GM10847 (cell line): ENCODE data around the gene FAM110A.

Experiments
- POLR2A ChIP-seq: IDR thresholded peaks from 2 replicates; pipeline ENCODE4 v1.6.1; 2011; ENCODE audit not compliant: insufficient read length; ENCODE audit errors: extremely low read depth

The FAM110A gene

GRCh38 chr20:856361-856775 lies 22.9 kb downstream of the FAM110A start:
- no peak for TF ChIP-seq POLR2A

GRCh38 chr20:858011-858410 lies 24.5 kb downstream of the FAM110A start:
- no peak for TF ChIP-seq POLR2A

- TF ChIP-seq POLR2A = no peak
Observed at GRCh38 chr20:859751-860231, 26.3 kb downstream of the FAM110A start.

- TF ChIP-seq POLR2A = no peak
Observed at GRCh38 chr20:860891-861290, 27.4 kb downstream of the FAM110A start.

- no peak for TF ChIP-seq POLR2A
Observed at GRCh38 chr20:865440-865839, 31.9 kb downstream of the FAM110A start.

GRCh38 chr20:868279-868678 lies 34.8 kb downstream of the FAM110A start:
- no peak for TF ChIP-seq POLR2A

GRCh38 chr20:869606-870005 lies 36.1 kb downstream of the FAM110A start:
- TF ChIP-seq POLR2A = no peak

DNA sequence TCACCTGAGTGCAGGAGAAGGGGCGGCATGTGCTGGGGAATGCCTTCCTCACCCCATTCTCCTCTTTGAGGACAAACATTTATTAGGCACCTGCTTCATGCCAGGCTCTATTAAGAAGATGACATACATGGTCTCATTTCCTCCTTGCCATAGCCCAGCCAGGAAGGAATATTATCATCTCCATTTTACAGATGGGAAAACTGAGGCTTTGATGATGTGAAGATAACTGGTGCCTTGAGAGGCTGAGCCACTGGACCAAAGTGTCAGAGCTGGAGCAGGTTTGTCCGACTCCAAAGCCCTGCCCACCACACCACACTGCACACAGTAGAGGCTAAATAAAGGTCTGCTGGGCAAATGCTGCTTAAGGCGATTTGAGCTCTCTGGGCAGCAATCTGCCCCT lies 37.2 kb downstream of the FAM110A start:
- no peak for TF ChIP-seq POLR2A

- TF ChIP-seq POLR2A = no peak
Observed at GRCh38 chr20:871436-871835, 37.9 kb downstream of the FAM110A start.

GRCh38 chr20:871948-872347 lies 38.4 kb downstream of the FAM110A start:
- no peak for TF ChIP-seq POLR2A

DNA sequence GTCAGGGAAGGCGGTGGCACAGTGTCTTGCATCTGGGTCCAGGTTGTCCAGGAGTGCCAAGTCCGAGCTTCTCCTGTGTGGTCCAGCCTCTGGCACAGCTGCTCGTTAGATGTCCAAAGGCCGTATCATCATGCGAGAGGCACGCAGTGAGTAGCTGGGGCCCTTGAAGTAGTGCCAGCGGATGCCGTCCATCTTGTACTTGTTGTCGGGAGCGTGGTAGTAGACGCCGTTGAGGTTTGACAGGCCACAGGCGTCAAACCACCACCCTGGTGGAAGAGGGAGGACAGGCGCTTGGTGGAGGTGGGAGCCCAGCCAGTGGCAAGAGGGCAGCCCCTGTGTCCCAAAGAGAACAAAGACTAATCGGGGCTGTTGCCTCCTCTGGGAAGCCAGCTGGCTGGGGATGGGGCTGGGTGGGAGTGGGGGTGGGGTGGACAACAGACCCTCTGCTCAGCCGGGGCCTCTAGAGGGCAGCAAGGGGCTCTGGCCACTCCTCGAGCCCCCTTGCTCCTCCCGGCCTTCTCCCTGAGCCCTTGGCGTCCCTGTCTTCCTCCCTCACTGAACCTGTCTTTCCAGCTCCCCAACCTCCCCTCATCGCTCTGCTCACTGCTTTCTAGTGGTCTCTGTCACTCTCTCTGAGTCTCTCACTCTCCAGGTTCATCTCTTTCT lies 39.5 kb downstream of the FAM110A start:
- no peak for TF ChIP-seq POLR2A

GRCh38 chr20:873875-874607 lies 40.5 kb downstream of the FAM110A start:
- TF ChIP-seq POLR2A = no peak

GRCh38 chr20:875115-875514 lies 41.6 kb downstream of the FAM110A start:
- no peak for TF ChIP-seq POLR2A

DNA sequence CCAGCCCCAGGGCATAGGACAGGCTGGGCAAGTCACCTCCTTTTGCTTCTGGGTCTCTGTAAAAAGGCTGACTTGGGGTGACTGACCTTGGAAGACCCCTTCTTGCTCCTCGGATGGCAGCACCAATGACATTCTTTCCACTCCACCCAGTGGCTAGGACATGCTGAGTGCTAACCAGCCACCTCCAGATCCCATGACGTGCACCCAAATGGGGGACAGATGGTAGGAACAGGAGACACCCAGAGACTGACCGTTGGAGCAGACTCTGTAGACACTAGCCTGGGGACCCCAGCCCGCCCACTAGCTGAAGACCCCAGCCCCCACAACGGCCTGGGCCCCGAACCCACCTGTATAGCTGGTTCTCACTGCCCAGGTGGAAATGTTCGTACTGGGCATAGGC lies 44.3 kb downstream of the FAM110A start:
- TF ChIP-seq POLR2A = no peak

GRCh38 chr20:878511-879307 lies 45.2 kb downstream of the FAM110A start:
- TF ChIP-seq POLR2A = no peak

DNA sequence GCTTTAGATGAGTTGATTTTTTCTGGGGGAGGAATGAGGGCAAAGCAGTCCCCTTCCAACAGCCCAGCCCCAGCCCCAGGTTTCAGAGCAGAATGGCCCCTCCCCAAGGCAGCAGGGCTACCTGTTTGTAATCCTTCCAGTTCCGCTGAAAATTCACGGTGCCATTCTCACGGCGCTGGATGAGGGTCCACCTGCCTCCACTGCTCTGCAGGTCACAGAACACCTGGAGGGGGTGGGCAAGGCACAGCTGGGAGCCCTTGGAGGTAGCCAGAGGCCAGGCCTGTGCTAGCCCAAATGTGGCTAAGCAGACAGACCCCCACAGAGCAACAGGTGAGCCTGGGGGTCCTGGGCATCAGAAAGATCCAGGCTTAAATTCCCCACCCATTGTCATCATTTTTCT lies 46.1 kb downstream of the FAM110A start:
- no peak for TF ChIP-seq POLR2A

GRCh38 chr20:881051-881782 lies 47.7 kb downstream of the FAM110A start:
- TF ChIP-seq POLR2A = no peak
